Measurements from ENCODE around the gene COLEC11. TPM values are rescaled to one million over a fixed set of nuclear protein-coding genes. Genes with fewer than 3 reads are reported as not detected.
A peak's percentile ranks its signal among the peaks of the same experiment; 100 is the strongest.

The COLEC11 gene
- total and polyA plus RNA-seq, 2 donors from 2014 or later: 7.6 to 34.6 TPM

DNA sequence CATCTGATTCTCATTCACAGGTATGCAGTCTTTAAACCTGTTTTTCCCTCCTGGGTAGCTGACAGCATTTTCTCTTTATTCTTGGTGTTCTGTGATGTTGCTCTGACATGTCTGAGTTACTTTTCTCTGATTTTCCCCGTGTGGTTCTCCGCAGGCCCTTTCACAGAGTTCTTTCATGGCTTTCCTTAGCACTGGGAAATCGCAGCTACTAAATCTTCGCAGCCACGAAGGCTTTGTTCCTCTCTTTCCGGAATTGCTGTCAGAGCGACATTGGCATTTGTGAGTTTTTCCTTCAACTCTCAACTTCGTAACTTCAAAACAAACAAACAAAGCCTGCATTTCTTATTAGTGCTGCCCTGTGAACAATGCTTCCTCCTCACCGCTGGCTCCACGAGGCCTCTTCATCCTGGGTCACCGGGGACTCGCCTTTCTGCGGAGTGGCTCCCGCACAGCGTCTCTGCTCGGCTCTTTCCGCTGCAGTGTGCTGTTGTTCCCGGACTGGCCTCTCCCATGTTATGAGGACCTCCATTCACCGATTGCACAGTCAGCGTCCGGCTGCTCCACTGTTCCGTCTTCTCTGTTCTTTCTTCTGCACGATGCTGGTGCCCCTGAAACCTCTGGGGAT lies 16.1 kb downstream of the COLEC11 start:
- TF ChIP-seq, protein P1, sequence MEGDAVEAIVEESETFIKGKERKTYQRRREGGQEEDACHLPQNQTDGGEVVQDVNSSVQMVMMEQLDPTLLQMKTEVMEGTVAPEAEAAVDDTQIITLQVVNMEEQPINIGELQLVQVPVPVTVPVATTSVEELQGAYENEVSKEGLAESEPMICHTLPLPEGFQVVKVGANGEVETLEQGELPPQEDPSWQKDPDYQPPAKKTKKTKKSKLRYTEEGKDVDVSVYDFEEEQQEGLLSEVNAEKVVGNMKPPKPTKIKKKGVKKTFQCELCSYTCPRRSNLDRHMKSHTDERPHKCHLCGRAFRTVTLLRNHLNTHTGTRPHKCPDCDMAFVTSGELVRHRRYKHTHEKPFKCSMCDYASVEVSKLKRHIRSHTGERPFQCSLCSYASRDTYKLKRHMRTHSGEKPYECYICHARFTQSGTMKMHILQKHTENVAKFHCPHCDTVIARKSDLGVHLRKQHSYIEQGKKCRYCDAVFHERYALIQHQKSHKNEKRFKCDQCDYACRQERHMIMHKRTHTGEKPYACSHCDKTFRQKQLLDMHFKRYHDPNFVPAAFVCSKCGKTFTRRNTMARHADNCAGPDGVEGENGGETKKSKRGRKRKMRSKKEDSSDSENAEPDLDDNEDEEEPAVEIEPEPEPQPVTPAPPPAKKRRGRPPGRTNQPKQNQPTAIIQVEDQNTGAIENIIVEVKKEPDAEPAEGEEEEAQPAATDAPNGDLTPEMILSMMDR (IDR thresholded peaks at IDR 0.05; ENCODE audit: borderline replicate concordance, extremely low read depth, insufficient read depth): no peak
- DNase-seq: peak in 1 of 5 donors; percentile 59
- intact Hi-C loops (cut with DNase I): no loop called here
- H3K27ac ChIP-seq (ENCODE audit: low read depth in 2 of 2, low read length in 2 of 2): no peak overlapping the region
- no peak for FAIRE-seq
- no peak overlapping the region for H3K4me3 ChIP-seq (ENCODE audit: low read length in 3 of 3)
- H3K9ac ChIP-seq (ENCODE audit: low read length in 3 of 3): no peak overlapping the region
- no peaks in the 10 kb centered on the region for H3K27me3 ChIP-seq (ENCODE audit: control insufficient read depth, insufficient read depth, low read length)
- no peaks in the 10 kb centered on the region for H3K36me3 ChIP-seq (ENCODE audit: control insufficient read depth in 2 of 3, insufficient read depth in 3 of 3, low read length in 3 of 3)
- H3K4me1 ChIP-seq (ENCODE audit: control insufficient read depth in 2 of 3, insufficient read depth in 2 of 3, low read depth in 1 of 3, low read length in 3 of 3): peaks cover 0 to 2% (median 0%) of the 10 kb centered on the region in 3 donors
- no peaks in the 10 kb centered on the region for H3K9me3 ChIP-seq (ENCODE audit: control insufficient read depth in 2 of 3, insufficient read depth in 1 of 3, low read length in 3 of 3)

DNA sequence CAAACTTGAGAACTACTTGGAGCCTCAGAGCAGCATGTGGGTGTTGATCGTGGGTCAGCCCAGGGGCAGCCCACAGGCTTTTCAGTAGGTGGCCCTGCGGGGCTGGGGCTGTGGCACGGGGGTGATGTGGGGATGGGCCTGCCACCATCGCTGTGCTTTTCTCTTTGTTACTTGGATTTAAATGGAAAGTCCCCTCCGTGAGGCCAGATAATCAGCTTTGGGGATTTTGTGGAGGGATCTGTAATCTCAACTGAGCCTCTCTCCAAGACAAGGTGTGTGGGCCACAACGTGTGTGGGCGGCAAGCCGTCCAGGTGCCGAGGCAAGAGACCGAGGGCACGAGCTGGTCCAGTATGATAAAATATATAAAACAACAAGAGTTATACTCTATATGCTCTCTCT lies 16.7 kb downstream of the COLEC11 start:
- H3K9ac ChIP-seq (ENCODE audit: low read length in 3 of 3): no peak overlapping the region
- TF ChIP-seq, protein P1 (IDR thresholded peaks at IDR 0.05; ENCODE audit: borderline replicate concordance, extremely low read depth, insufficient read depth): no peak
- no peaks in the 10 kb centered on the region for H3K36me3 ChIP-seq (ENCODE audit: control insufficient read depth in 2 of 3, insufficient read depth in 3 of 3, low read length in 3 of 3)
- no peaks in the 10 kb centered on the region for H3K27me3 ChIP-seq (ENCODE audit: control insufficient read depth, insufficient read depth, low read length)
- peaks cover 0 to 2% (median 0%) of the 10 kb centered on the region in 3 donors for H3K4me1 ChIP-seq (ENCODE audit: control insufficient read depth in 2 of 3, insufficient read depth in 2 of 3, low read depth in 1 of 3, low read length in 3 of 3)
- H3K4me3 ChIP-seq (ENCODE audit: low read length in 3 of 3): no peak overlapping the region
- H3K27ac ChIP-seq (ENCODE audit: low read depth in 2 of 2, low read length in 2 of 2): no peak overlapping the region
- FAIRE-seq: no peak
- no peak for DNase-seq
- intact Hi-C loops (cut with DNase I): no loop called here
- no peaks in the 10 kb centered on the region for H3K9me3 ChIP-seq (ENCODE audit: control insufficient read depth in 2 of 3, insufficient read depth in 1 of 3, low read length in 3 of 3)

DNA sequence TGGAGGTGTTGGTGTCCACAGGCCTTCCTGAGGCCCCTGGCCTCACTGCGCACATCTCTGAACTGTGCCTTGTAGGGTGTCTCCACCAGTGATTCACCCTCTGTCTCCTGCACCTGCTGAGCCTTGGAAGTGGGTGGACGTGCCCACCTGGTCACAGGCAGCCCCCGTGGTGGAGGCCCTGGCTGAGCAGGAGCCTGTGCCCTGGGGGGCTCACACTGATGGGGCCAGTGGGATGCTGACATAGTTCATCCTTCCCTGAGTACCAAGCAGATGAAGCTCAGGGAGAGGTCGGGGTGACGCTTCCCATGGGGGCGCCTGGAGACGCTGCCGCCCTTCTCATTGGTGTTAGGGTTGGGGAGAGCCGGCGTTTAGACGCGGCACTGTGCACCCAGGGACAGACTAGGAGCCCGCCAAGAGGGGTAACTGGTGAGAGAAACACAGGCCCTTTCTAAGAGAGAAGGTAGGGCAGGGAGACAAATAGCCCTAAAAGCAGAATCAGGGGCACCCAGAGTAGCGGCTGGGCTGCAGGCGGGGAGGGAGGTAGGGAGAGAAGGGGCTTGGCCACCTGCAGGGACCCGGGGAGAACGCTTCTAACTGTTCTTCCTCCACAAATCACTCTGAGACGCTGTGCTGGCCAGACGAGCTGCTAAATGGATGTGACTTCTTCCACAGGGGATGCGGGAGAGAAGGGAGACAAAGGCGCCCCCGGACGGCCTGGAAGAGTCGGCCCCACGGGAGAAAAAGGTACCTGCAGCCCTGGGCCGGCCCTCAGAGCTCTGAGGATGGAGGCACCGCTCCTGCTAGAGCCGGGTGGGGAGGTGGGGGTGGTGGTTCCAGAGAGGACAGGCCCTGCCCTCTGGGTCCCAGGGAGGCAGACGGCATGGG lies 18.0 kb downstream of the COLEC11 start:
- DNase-seq (peak in 2 of 5 donors; percentile 26 to 60), FAIRE-seq (no peak)
- Histone ChIP-seq H3K4me3 (ENCODE audit: low read length in 3 of 3) (no peak overlapping the region), H3K4me1 (ENCODE audit: control insufficient read depth in 2 of 3, insufficient read depth in 2 of 3, low read depth in 1 of 3, low read length in 3 of 3) (peaks cover 0 to 2% (median 0%) of the 10 kb centered on the region in 3 donors), H3K9me3 (ENCODE audit: control insufficient read depth in 2 of 3, insufficient read depth in 1 of 3, low read length in 3 of 3) (no peaks in the 10 kb centered on the region), H3K9ac (ENCODE audit: low read length in 3 of 3) (no peak overlapping the region), H3K36me3 (ENCODE audit: control insufficient read depth in 2 of 3, insufficient read depth in 3 of 3, low read length in 3 of 3) (no peaks in the 10 kb centered on the region), H3K27me3 (ENCODE audit: control insufficient read depth, insufficient read depth, low read length) (no peaks in the 10 kb centered on the region), H3K27ac (ENCODE audit: low read depth in 2 of 2, low read length in 2 of 2) (no peak overlapping the region)
- intact Hi-C loops (cut with DNase I): no loop called here
- TF ChIP-seq, protein P1 (IDR thresholded peaks at IDR 0.05; ENCODE audit: borderline replicate concordance, extremely low read depth, insufficient read depth): no peak

Data from kidney (tissue), 14 donors.